Mesendoderm (in vitro differentiated cells): Measurements from ENCODE around the gene ITGA8.

Source experiments
- DNase-seq: peaks from one replicate; pipeline ENCODE4 v3.0.0; 2013
- H2AK5ac ChIP-seq: 2 replicates; pipeline ENCODE4 v1.6.1; 2013; ENCODE audit warnings: low read length, inconsistent platforms
- H2BK120ac ChIP-seq: 2 replicates; pipeline ENCODE4 v1.6.1; 2013; ENCODE audit warnings: low read depth, mild to moderate bottlenecking, low read length, moderate library complexity, mixed read lengths
- H2BK15ac ChIP-seq: replicated peaks from 2 replicates; pipeline ENCODE4 v1.6.1; 2013; ENCODE audit warnings: low read depth, mild to moderate bottlenecking, moderate library complexity
- H2BK5ac ChIP-seq: 2 replicates; pipeline ENCODE4 v1.6.1; 2013; ENCODE audit warnings: low read length, inconsistent platforms
- H3K18ac ChIP-seq: 2 replicates; pipeline ENCODE4 v1.6.1; 2013; ENCODE audit warnings: mild to moderate bottlenecking, low read length, mixed read lengths
- H3K23ac ChIP-seq: one replicate; pipeline ENCODE4 v1.6.1; 2013; ENCODE audit warnings: low read length
- H3K27ac ChIP-seq: 2 replicates; pipeline ENCODE4 v1.5.1; 2013; ENCODE audit warnings: low read depth, mild to moderate bottlenecking, inconsistent platforms, low read length, moderate library complexity
- H3K27me3 ChIP-seq: 2 replicates; pipeline ENCODE4 v1.6.1; 2013; ENCODE audit warnings: low read length, control low read depth, mild to moderate bottlenecking, inconsistent platforms; ENCODE audit not compliant: insufficient read depth, poor library complexity
- H3K36me3 ChIP-seq: 2 replicates; pipeline ENCODE4 v1.6.1; 2013; ENCODE audit warnings: low read length, inconsistent platforms; ENCODE audit not compliant: control insufficient read depth, insufficient read depth
- H3K4ac ChIP-seq: one replicate; pipeline ENCODE4 v1.6.1; 2013; ENCODE audit warnings: low read depth, mild to moderate bottlenecking, low read length, moderate library complexity
- H3K4me1 ChIP-seq: 2 replicates; pipeline ENCODE4 v1.6.1; 2013; ENCODE audit warnings: low read depth, low read length, inconsistent platforms; ENCODE audit not compliant: control insufficient read depth
- H3K4me2 ChIP-seq: 2 replicates; pipeline ENCODE4 v1.6.1; 2013; ENCODE audit warnings: low read length
- H3K4me3 ChIP-seq: 2 replicates; pipeline ENCODE4 v1.5.1; 2013; ENCODE audit warnings: mild to moderate bottlenecking, low read length
- H3K56ac ChIP-seq: one replicate; pipeline ENCODE4 v1.6.1; 2013; ENCODE audit warnings: low read length
- H3K79me1 ChIP-seq: 2 replicates; pipeline ENCODE4 v1.6.1; 2013; ENCODE audit warnings: low read length, inconsistent platforms
- H3K79me2 ChIP-seq: 2 replicates; pipeline ENCODE4 v1.6.1; 2013; ENCODE audit warnings: mild to moderate bottlenecking, low read length; ENCODE audit not compliant: control insufficient read depth, insufficient read depth
- H3K9ac ChIP-seq: 2 replicates; pipeline ENCODE4 v1.6.1; 2013; ENCODE audit warnings: low read length, inconsistent platforms
- H4K5ac ChIP-seq: one replicate; pipeline ENCODE4 v1.6.1; 2013; ENCODE audit warnings: low read length
- H4K8ac ChIP-seq: one replicate; pipeline ENCODE4 v1.6.1; 2013; ENCODE audit warnings: low read depth, mild to moderate bottlenecking, control low read depth, low read length, moderate library complexity
- WGBS: extraction: QIAGEN DNeasy Blood & Tissue Kit; methylation state at CpG from one replicate; pipeline ENCODE4 v1.1.7; 2013; ENCODE audit warnings: low lambda C conversion rate, missing lambda C conversion rate; ENCODE audit not compliant: insufficient coverage; ENCODE audit errors: extremely low coverage; 5-methylcytosine and 5-hydroxymethylcytosine counted together

ITGA8 gene

DNA sequence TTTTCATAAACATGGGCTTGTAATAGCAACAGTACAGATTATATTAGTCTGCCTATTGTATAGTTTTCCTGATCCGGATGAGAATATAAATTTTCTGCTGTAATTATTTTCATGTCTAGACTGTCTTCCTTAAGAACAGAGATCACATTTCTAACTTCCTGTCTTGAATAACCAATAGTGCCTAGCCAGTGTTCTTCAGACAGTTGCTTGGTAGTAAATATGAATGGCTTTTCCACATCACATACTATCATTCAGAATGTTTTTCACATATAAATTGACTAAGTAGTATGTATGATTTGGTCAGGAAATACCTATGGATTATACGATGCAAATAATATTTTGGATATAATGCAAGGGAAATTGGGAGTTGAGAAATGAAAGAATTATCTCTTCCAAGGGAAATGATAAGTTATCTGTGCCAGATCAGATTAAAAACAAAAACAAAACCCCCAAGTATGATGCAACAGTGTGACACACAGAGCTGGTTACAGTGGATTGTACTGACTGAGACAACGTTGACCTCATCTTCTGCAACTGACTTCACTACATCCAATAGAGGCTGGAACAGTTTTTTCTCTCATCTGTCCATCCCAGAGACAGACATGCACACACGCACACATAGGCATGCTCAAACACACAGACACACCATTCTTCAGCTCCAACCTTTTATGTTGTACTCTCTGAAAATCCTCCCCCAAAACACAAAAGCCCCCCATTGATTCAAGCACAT is 16.4 kb downstream of the ITGA8 start:
- no peak overlapping the region for H2BK5ac ChIP-seq
- H3K4me3 ChIP-seq, result no peak overlapping the region
- no peak overlapping the region for H2BK15ac ChIP-seq
- H4K5ac ChIP-seq, result no peak overlapping the region
- H3K4ac ChIP-seq, result no peak overlapping the region
- H3K9ac ChIP-seq, result no peak overlapping the region
- DNase-seq, result peak; percentile 9
- H3K27me3 ChIP-seq, result no peaks in the 10 kb centered on the region
- no peak overlapping the region for H3K56ac ChIP-seq
- H2BK120ac ChIP-seq, result no peak overlapping the region
- no peaks in the 10 kb centered on the region for H3K79me1 ChIP-seq
- no CpG with 5 or more reads among the region's 4 CpGs for WGBS
- no peaks in the 10 kb centered on the region for H3K36me3 ChIP-seq
- H4K8ac ChIP-seq, result no peak overlapping the region
- H3K18ac ChIP-seq, result no peak overlapping the region
- H3K4me2 ChIP-seq, result no peak overlapping the region
- H2AK5ac ChIP-seq, result no peak overlapping the region
- no peak overlapping the region for H3K27ac ChIP-seq
- H3K79me2 ChIP-seq, result no peaks in the 10 kb centered on the region
- H3K4me1 ChIP-seq, result no peaks in the 10 kb centered on the region
- H3K23ac ChIP-seq, result no peak overlapping the region

DNA sequence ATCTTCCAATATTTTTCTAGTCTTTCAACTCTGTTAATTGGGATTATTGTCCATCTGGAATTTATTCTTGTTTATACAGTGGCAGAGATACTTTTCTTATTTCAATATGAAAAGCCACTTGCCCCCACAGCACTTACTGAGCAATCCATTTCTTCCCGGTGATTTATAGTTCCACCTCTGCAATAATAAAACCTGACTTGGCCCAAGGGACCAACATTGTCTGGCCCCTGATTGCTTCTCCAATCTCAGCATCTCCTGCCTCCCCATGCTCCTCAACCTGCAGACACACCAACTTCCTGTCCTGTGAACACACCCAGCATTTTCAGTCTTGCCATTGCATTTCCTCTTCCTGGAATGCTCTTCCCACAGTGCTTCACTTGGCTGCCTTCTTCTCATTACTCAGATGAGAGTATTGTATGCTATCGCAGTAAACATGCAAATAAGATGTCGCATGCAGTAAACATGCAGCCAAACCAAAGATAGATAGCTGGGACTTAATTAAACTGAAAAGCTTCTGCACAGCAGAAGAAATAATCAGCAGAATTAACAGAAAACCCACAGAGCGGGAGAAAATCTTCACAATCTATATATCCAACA is 19.5 kb downstream of the ITGA8 start:
- Histone ChIP-seq H2BK15ac (no peak overlapping the region), H4K5ac (no peak overlapping the region), H2BK120ac (no peak overlapping the region), H3K23ac (no peak overlapping the region), H3K4me2 (no peak overlapping the region), H3K36me3 (no peaks in the 10 kb centered on the region), H3K56ac (no peak overlapping the region), H4K8ac (no peak overlapping the region), H3K4ac (no peak overlapping the region), H2AK5ac (no peak overlapping the region), H3K79me2 (no peaks in the 10 kb centered on the region), H3K4me1 (peaks cover 3% of the 10 kb centered on the region), H3K18ac (no peak overlapping the region), H3K27ac (no peak overlapping the region), H3K27me3 (no peaks in the 10 kb centered on the region), H3K4me3 (no peak overlapping the region), H3K79me1 (no peaks in the 10 kb centered on the region), H2BK5ac (no peak overlapping the region), H3K9ac (no peak overlapping the region)
- no CpG with 5 or more reads among the region's 4 CpGs for WGBS
- no peak for DNase-seq

DNA sequence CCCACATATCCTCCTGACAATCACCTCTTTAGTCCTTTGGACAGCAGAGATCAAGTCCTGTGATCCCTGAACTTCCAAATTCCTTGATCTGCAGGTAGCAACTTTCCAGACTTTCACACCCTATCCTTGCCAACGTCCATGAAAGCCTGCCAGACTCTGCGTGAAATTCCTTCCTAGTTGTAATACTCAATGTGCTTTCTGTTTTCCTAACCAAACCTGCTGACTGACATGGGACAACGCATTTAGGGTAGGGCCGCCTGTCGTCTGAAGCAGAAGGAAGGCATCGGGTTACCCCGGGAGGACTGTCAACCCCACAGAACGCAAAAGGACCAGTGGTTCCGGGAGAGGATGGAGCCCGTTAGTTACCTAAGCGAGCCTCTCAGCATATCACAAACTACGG is 23.9 kb downstream of the ITGA8 start:
- Histone ChIP-seq H2BK120ac (no peak overlapping the region), H3K9ac (no peak overlapping the region), H3K27me3 (no peaks in the 10 kb centered on the region), H3K79me1 (no peaks in the 10 kb centered on the region), H3K4ac (no peak overlapping the region), H3K4me3 (no peak overlapping the region), H4K5ac (no peak overlapping the region), H3K18ac (no peak overlapping the region), H3K36me3 (no peaks in the 10 kb centered on the region), H3K4me2 (no peak overlapping the region), H2BK15ac (no peak overlapping the region), H3K27ac (no peak overlapping the region), H3K4me1 (peaks cover 3% of the 10 kb centered on the region), H2AK5ac (no peak overlapping the region), H3K56ac (no peak overlapping the region), H2BK5ac (no peak overlapping the region), H3K23ac (no peak overlapping the region), H4K8ac (no peak overlapping the region), H3K79me2 (no peaks in the 10 kb centered on the region)
- no CpG with 5 or more reads among the region's 12 CpGs for WGBS
- DNase-seq, result peak; percentile 84

DNA sequence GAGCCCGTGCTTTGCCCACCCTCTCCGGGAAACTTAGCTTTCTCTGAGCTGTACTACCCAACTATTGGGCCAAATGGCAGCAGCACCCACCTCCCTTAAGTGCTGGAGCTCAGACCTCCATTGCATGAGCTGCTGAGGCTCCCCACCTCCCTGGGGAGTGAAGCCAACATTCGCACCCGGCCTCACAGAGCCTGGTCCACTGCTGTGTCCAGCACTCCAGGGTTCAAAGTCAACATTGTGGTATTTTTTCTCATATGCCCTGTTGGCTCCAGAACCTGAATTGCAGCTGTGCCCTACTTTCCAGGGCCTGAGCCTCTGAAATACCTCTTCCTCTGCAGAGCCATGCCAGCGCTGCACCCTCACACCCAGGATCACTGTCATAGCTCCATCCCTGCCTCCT is 29.7 kb downstream of the ITGA8 start:
- no peak overlapping the region for H4K8ac ChIP-seq
- H2AK5ac ChIP-seq, result no peak overlapping the region
- no peaks in the 10 kb centered on the region for H3K4me1 ChIP-seq
- no peaks in the 10 kb centered on the region for H3K79me2 ChIP-seq
- no peak for DNase-seq
- no peak overlapping the region for H2BK5ac ChIP-seq
- H3K27ac ChIP-seq, result no peak overlapping the region
- no peak overlapping the region for H2BK120ac ChIP-seq
- no peak overlapping the region for H3K4me3 ChIP-seq
- H3K56ac ChIP-seq, result no peak overlapping the region
- no peak overlapping the region for H3K4me2 ChIP-seq
- no peak overlapping the region for H4K5ac ChIP-seq
- no peak overlapping the region for H3K4ac ChIP-seq
- H3K18ac ChIP-seq, result no peak overlapping the region
- H3K27me3 ChIP-seq, result peaks cover 1% of the 10 kb centered on the region
- no peak overlapping the region for H3K9ac ChIP-seq
- no peaks in the 10 kb centered on the region for H3K36me3 ChIP-seq
- WGBS, result no CpG with 5 or more reads among the region's 5 CpGs
- no peak overlapping the region for H3K23ac ChIP-seq
- no peak overlapping the region for H2BK15ac ChIP-seq
- H3K79me1 ChIP-seq, result no peaks in the 10 kb centered on the region

DNA sequence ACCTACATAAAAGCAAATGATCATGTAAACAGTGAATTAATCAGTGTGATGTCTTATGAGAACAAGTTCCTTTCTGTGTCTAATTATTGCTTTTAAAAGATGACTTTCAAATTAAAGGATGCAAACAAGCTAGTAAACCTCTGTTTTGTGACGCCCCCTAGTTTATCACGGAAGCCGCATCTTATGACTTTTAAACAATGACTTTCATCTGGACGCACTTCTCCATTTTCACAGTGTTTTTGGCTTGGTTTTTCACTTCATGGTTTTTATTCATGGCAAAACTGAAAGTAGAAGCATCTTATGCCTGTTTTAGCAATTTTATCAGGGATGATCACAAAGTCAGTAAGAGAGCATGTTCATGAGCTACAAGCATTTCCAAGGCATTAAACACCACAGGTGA is 35.0 kb downstream of the ITGA8 start:
- Histone ChIP-seq H3K36me3 (no peaks in the 10 kb centered on the region), H3K79me2 (no peaks in the 10 kb centered on the region), H3K27me3 (peaks cover 1% of the 10 kb centered on the region), H4K8ac (no peak overlapping the region), H3K4ac (no peak overlapping the region), H2BK120ac (no peak overlapping the region), H3K18ac (no peak overlapping the region), H3K23ac (no peak overlapping the region), H3K4me3 (no peak overlapping the region), H3K4me2 (no peak overlapping the region), H3K4me1 (no peaks in the 10 kb centered on the region), H4K5ac (no peak overlapping the region), H3K56ac (no peak overlapping the region), H3K27ac (no peak overlapping the region), H2BK15ac (no peak overlapping the region), H3K9ac (no peak overlapping the region), H3K79me1 (no peaks in the 10 kb centered on the region), H2AK5ac (no peak overlapping the region), H2BK5ac (no peak overlapping the region)
- DNase-seq, result no peak
- no CpG with 5 or more reads among the region's 4 CpGs for WGBS

DNA sequence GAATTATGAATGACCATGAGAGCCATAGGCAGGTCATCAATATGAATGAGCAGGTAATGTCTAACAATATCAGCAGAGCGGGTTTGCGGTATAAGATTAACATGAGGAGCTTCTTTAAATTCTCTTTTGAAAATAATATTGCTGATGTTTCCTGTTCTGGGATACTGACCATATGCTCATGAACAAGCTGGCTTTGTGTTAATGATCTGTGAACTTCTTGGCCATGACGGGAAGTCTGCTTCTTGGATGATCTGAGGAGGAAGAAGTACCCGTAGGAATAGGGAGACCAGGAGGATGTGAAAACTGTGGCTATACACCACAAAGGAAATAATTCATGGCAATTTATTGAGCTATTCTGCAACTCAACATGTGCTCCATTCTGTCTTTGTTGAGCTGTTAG is 38.6 kb downstream of the ITGA8 start:
- Histone ChIP-seq H2BK5ac (no peak overlapping the region), H3K27ac (no peak overlapping the region), H3K36me3 (no peaks in the 10 kb centered on the region), H2BK120ac (no peak overlapping the region), H3K4me2 (no peak overlapping the region), H3K79me1 (no peaks in the 10 kb centered on the region), H2BK15ac (no peak overlapping the region), H3K18ac (no peak overlapping the region), H2AK5ac (no peak overlapping the region), H4K8ac (no peak overlapping the region), H3K4me3 (no peak overlapping the region), H3K79me2 (no peaks in the 10 kb centered on the region), H3K27me3 (no peaks in the 10 kb centered on the region), H3K9ac (no peak overlapping the region), H3K23ac (no peak overlapping the region), H4K5ac (no peak overlapping the region), H3K4ac (no peak overlapping the region), H3K4me1 (no peaks in the 10 kb centered on the region), H3K56ac (no peak overlapping the region)
- WGBS, result no CpG with 5 or more reads among the region's 4 CpGs
- no peak for DNase-seq
